Esophagus muscularis mucosa (tissue), 3 donors: ENCODE results near the gene FGD5.

Source experiments
- POLR2A ChIP-seq: fragments of 450-650 bp; IDR thresholded peaks from one replicate; pipeline ENCODE4 v1.6.1; 2017; ENCODE audit warnings: antibody characterized with exemption, moderate library complexity, mild to moderate bottlenecking, low read depth
- TF ChIP-seq, protein P1 (sequence below), 3 experiments: fragments of 200-600 bp in 2 of 3; fragments of 450-650 bp in 1 of 3; sonication (generic) in 2 of 3; IDR thresholded peaks; one replicate each; pipeline ENCODE4 v1.5.1; 2017 to 2019; ENCODE audit warnings: antibody characterized with exemption in 3 of 3, mild to moderate bottlenecking in 2 of 3, moderate library complexity in 1 of 3

DNA sequence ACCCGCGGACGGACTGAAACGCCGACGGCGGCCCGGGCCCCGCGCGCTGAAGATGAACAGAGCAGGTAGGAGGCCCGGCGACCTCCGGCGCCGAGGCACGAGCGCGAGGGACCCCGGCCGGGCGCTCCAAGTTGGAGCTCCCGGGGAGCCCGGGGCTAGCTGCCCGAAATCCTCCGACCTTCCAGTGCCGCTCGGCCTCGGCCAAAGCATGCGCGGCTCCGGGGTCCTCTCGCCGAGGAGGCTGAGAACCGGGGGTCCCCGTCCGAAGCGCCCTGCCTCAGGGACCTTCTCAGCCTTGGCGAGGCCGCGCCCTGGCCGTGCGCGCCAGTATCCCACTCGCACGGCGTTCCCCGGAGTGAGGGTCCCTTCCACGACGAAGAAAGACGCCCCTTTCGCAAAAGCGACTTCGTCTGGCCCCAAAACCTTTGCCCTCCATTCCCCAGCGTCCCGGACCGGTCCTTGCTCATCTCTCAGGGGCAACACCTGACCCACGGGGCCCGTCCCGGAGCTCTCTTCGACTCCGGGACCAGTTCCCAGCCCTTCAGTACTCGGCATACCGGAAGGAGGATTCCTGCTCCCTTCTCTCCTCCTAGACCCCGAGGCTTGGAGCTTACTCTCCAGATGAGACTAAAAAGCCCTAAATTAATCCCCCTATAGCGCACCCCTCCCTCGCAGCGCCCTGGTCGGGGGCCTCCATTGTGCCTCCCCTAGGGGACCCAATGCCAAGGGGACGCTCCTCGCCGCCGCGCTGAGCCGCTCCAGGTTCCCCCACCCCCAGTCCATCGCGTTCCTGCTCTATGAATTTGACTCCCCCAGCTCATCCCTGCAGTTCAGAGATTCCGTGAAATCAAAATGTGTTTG is 7.7 kb upstream of the FGD5 start:
- TF ChIP-seq POLR2A, result no peak
- TF ChIP-seq, protein P1, sequence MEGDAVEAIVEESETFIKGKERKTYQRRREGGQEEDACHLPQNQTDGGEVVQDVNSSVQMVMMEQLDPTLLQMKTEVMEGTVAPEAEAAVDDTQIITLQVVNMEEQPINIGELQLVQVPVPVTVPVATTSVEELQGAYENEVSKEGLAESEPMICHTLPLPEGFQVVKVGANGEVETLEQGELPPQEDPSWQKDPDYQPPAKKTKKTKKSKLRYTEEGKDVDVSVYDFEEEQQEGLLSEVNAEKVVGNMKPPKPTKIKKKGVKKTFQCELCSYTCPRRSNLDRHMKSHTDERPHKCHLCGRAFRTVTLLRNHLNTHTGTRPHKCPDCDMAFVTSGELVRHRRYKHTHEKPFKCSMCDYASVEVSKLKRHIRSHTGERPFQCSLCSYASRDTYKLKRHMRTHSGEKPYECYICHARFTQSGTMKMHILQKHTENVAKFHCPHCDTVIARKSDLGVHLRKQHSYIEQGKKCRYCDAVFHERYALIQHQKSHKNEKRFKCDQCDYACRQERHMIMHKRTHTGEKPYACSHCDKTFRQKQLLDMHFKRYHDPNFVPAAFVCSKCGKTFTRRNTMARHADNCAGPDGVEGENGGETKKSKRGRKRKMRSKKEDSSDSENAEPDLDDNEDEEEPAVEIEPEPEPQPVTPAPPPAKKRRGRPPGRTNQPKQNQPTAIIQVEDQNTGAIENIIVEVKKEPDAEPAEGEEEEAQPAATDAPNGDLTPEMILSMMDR (IDR thresholded peaks at IDR 0.05), result no peak
